HG03469 (cell line): ENCODE data around the gene NSD2.

ENCODE experiments used
- ATAC-seq: cut with Tn5 transposase; IDR thresholded peaks from one replicate; pipeline ENCODE4 v1.9.1; 2021; ENCODE audit warnings: mild to moderate bottlenecking, moderate library complexity, moderate number of reproducible peaks; ENCODE audit not compliant: unreplicated experiment

NSD2 gene

GRCh38 chr4:1982124-1983052 lies 111.2 kb downstream of the NSD2 start:
- no peak for ATAC-seq

GRCh38 chr4:1983053-1983845 lies 112.1 kb downstream of the NSD2 start:
- no peak for ATAC-seq

- ATAC-seq, result no peak
Measured at GRCh38 chr4:1983846-1984405, 112.7 kb downstream of the NSD2 start.

DNA sequence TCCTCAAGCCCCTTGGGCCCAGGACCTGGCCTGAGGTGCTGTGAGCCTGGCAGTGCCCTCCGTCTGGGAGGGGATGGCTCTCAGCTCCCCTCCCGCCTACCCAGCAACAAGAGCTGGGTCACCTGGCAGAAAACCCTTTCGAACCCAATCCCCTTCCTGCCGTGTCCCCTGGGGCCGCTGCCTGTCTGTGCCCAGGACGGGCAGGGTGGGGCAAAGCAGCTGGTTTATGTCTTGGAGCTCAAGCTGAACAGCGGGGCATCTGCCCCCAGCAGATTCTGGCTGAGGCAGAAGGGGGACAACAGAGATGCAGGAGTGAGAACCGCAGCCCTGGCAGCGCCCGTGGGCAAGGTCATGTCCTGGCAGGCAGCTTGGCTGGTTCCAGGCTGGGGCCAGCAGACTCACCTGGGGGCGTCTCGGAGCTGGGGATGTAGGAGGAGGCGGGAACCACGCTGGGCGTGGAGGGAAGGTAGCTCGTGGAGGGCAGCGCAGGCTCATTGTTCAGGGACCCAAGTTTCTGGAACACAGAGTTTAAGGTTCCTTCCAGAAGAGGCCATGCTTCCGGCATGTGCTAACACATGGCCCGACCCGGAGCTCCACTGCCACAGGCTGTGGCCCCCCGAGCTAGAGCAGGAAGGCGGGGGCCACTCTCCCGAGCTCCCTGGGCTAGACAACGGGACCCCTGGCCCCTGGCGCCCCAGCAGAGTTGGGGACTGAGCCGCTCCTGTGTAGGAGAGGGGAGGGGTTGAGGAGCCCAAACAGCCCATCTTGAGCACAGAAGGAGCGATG lies 113.4 kb downstream of the NSD2 start:
- ATAC-seq, result no peak

GRCh38 chr4:1985294-1985693 lies 114.1 kb downstream of the NSD2 start:
- no peak for ATAC-seq

DNA sequence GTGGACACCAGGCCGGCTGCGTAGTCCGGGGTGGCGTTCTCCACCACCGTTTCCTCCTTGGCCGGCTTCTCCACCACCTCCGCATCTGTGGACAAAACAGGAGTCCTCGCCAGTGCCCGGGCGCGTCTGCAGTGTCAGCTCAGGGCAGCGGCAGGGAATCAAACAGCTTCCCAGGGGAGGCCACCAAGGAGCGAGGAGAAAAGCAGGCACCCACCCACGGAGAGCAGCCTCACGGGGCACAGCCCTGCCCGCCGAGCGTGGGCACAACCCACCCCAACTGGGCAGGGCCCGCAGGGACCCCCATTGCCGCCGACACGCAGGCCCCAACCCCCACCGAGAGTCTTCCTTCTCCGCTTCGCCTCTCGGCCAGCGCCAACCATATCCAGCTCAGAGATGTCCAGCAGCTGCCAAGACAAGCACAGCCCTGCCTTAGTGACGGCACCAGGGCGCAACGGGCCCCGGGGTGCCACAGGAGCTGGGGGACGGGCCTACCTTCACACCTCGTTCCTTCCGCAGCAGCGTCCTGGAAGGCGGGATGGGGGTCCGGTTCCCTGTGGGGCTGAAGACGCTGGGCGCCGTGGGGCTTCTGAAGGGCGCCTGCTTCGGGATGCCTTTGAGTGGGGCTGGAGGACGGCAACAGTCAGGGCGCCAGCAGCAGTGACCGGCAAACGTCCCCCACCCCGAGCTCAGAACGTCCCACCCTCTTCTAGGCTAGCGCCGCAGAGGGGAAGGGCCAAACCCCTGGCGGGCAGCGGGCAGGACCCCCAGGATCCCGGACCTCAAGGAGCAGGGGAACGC lies 114.8 kb downstream of the NSD2 start:
- ATAC-seq, result no peak

- ATAC-seq, result no peak
Measured at GRCh38 chr4:1986578-1987210, 115.5 kb downstream of the NSD2 start.

DNA sequence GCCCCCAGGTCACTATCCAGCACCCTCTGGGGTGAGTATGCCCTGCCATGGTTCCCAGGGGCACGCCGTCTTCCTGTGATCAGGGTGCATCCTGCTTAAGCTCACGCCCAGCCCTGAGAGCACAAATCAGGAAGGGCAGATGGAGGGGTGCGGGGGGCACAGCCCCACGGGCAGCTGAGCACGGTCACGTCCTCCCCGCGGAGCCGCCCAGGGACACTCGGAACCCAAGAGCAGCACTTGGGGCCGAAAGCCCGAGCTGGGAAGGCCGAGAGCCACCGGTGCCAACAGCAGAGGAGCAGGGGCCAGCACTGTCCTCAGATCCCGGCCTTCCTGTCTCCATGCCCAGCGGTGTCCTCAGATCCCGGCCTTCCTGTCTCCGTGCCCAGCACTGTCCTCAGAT lies 116.1 kb downstream of the NSD2 start:
- ATAC-seq, result no peak

- ATAC-seq, result no peak
Measured at GRCh38 chr4:1987721-1988326, 116.6 kb downstream of the NSD2 start.

DNA sequence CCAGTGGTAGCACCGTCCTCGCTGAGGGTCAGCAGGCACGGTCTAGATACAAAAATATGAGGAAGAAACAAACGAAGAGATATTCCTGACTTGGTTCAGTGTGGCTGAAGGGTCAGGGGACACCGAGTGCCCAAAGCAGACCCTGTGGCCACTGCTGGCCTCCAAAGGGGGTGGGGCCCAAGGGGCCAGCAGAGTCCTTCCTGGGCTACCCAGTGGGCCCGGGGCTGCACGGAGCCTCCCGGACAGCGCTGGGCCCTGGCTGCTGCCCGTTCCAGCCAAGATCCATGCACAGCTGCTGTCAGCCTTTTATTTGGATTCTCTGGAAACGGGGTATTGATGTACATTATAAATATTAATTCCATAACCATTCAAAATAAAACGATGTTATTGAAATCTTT lies 117.1 kb downstream of the NSD2 start:
- ATAC-seq, result no peak

GRCh38 chr4:1989533-1990347 lies 118.5 kb downstream of the NSD2 start:
- no peak for ATAC-seq

- no peak for ATAC-seq
Measured at GRCh38 chr4:1990348-1990645, 119.1 kb downstream of the NSD2 start.

DNA sequence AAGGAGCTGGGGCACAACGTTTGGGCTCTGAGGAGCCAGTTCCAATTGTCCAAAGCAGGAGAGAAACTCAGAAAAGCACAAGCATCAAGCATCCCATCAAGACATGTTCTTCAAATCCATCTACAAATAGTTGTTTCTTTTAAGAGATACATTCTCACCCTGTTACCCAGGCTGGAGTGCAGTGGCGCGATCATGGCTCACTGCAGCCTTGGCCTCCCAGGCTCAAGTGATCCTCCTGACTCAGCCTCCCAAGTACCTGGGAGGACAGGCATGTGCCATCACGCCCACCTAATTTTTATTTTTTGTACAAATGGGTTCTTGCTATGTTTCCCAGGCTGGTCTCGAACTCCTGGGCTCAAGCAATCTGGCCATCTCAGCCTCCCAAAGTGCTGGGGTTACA lies 119.5 kb downstream of the NSD2 start:
- no peak for ATAC-seq

DNA sequence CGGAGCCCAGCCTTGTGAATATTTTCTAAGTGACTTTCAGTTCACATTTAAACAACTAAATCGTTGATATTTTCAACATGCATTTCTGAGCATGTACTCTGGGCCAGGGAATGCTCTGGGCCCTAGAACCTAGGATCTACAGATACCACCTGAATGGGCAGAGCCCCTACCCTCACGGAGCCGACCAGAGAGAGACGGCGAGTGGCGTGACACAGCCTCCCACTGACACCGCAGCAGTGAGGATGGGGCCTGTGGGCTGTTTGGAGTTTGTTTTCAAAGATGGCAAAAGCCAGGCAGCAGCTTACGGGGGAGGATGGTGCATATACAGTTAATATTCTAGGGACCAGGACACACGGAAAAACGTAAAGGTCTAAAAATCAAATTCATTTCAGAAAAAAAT lies 119.9 kb downstream of the NSD2 start:
- ATAC-seq, result no peak

DNA sequence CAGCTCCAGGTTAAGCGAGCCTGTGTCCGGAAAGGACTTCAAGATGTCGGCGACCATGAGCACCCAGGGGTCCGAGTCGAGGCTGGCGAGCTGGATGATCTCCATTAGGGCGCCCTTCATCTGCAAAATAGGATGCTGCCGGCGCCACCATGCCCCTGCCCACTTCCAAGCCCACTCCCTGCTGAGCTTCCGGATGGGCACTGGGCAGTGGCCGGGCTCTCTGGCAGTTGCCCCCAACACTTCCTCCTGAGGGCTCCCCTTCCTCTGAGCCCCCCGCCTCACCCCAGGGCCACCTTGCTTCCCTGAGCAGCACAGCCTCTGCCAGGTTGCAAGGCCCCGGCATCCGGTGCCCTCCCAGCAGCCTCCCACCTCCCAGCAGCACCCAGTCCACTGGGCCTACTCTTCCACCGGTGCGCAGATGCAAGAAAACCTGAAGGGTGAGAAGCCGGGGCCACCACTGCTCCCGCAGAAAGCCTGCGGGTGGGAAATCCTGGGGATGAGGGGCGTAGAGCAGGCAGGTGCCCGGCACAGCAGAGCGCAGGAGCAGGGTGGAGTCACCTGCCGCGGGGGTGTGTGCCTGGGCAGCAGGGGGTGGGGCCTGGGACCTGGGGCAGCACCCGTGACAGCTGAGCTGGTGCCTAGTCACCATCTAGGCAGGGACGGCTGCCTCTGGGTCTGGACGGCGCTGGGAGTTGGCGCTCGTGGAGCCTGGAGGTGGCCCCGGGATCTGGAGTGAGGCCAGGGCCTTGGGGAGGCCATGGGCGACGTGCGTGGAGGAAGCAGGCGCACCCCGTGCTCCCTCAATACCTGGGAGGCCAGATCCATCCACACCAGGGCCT lies 120.6 kb downstream of the NSD2 start:
- ATAC-seq, result no peak

DNA sequence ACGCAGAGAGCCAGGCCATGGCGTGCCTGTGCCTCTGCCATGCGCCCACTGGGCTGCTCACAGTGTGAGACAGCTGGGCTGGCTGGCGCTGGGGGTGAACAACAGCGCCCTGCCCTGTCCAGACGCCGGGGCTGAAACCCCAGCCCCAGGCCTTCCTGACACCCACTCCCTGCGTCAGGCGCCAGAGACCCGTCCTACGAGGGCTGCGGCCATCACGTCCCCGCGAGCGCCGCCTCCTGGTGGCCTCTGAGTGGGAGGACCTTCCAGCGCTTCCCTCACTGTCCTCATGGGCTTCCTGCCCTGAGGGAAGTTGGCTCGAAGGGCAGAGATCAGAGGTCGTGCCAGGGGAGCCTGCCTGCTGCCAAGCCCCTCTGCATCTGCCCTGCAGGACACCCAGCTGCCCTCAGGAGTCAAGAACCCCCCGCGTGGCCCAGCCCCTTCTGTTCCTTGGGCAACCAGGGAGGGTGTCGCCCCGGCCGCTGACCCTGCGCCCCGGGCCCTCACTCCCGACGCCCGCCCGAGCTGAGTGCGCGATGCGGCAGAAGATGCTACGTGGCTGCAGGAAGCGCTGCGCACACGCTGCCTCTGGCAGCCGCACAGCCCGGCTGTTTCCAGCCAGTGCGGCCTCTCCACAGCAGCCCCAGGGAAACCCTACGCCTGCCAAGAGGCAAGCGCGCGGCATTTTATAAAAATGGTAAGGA lies 121.4 kb downstream of the NSD2 start:
- no peak for ATAC-seq

- ATAC-seq, result no peak
Measured at GRCh38 chr4:1993169-1993516, 122.0 kb downstream of the NSD2 start.
